ENCODE measurements around the gene TMEM269.

Gene TMEM269

GRCh38 chr1:42838482-42839190 lies 53.8 kb downstream of the TMEM269 start:
- no peaks in the 10 kb centered on the region for H3K4me1 ChIP-seq (ENCODE audit: control insufficient read depth, insufficient read depth, low read length, poor library complexity, severe bottlenecking)
- H3K27ac ChIP-seq (ENCODE audit: low read depth, low read length, severe bottlenecking): no peak overlapping the region
- no peaks in the 10 kb centered on the region for H3K36me3 ChIP-seq (ENCODE audit: control insufficient read depth, insufficient read depth, low read length)
- H3K9me3 ChIP-seq (ENCODE audit: control insufficient read depth, low read length): no peaks in the 10 kb centered on the region
- WGBS, 2 experiments (ENCODE audit: insufficient coverage in 2 of 2): 90 to 100% methylated on average over 6 to 7 of the region's 7 CpGs
- H3K4me3 ChIP-seq (ENCODE audit: extremely low read depth, insufficient read depth, low read length, poor library complexity, severe bottlenecking): no peak overlapping the region

GRCh38 chr1:42841010-42841409 lies 56.2 kb downstream of the TMEM269 start:
- Histone ChIP-seq H3K4me1 (ENCODE audit: control insufficient read depth, insufficient read depth, low read length, poor library complexity, severe bottlenecking) (no peaks in the 10 kb centered on the region), H3K4me3 (ENCODE audit: extremely low read depth, insufficient read depth, low read length, poor library complexity, severe bottlenecking) (no peak overlapping the region), H3K27ac (ENCODE audit: low read depth, low read length, severe bottlenecking) (no peak overlapping the region), H3K36me3 (ENCODE audit: control insufficient read depth, insufficient read depth, low read length) (no peaks in the 10 kb centered on the region), H3K9me3 (ENCODE audit: control insufficient read depth, low read length) (no peaks in the 10 kb centered on the region)
- WGBS, 2 experiments (ENCODE audit: insufficient coverage in 2 of 2): 89% methylated on average over 3 of the region's 3 CpGs; no CpG with 5 or more reads in 1 of the 2 experiments

GRCh38 chr1:42841440-42842147 lies 56.8 kb downstream of the TMEM269 start:
- H3K4me3 ChIP-seq (ENCODE audit: extremely low read depth, insufficient read depth, low read length, poor library complexity, severe bottlenecking): no peak overlapping the region
- no peaks in the 10 kb centered on the region for H3K9me3 ChIP-seq (ENCODE audit: control insufficient read depth, low read length)
- no peaks in the 10 kb centered on the region for H3K4me1 ChIP-seq (ENCODE audit: control insufficient read depth, insufficient read depth, low read length, poor library complexity, severe bottlenecking)
- 83 to 100% methylated on average over 2 of the region's 2 CpGs for WGBS, 2 experiments (ENCODE audit: insufficient coverage in 2 of 2)
- no peaks in the 10 kb centered on the region for H3K36me3 ChIP-seq (ENCODE audit: control insufficient read depth, insufficient read depth, low read length)
- no peak overlapping the region for H3K27ac ChIP-seq (ENCODE audit: low read depth, low read length, severe bottlenecking)

DNA sequence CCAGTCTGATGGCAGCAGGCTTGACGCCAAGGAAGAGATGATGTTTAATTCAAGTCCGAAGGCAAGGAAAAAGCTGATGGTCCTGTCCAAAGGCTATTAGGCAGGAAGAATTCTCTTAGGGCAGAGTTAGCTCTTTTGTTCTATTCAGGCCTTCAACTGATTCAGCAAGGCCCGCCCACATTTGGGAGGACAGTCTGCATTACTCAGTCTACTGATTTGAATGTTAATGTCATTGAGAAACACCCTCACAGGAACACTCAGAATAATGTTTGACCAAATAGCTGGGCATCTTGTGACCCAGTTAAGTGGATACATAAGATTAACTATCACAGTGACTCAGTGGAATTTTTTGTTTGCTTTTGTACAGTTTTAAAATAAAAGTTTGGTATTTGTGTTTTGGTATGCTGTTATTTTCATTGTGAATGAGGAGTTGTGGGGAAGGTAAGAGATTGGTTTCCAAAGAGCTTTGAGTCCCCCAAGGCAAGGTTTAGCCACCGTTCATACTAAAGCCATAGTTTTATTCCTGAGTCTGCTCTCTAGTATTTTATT lies 59.9 kb downstream of the TMEM269 start:
- Histone ChIP-seq H3K27ac (ENCODE audit: low read depth, low read length, severe bottlenecking) (no peak overlapping the region), H3K4me3 (ENCODE audit: extremely low read depth, insufficient read depth, low read length, poor library complexity, severe bottlenecking) (no peak overlapping the region), H3K36me3 (ENCODE audit: control insufficient read depth, insufficient read depth, low read length) (peaks cover 19% of the 10 kb centered on the region), H3K4me1 (ENCODE audit: control insufficient read depth, insufficient read depth, low read length, poor library complexity, severe bottlenecking) (peaks cover 12% of the 10 kb centered on the region), H3K9me3 (ENCODE audit: control insufficient read depth, low read length) (no peaks in the 10 kb centered on the region)
- 98 to 100% methylated on average over 2 to 3 of the region's 4 CpGs for whole genome bisulfite sequencing, 2 experiments (ENCODE audit: insufficient coverage in 2 of 2)

DNA sequence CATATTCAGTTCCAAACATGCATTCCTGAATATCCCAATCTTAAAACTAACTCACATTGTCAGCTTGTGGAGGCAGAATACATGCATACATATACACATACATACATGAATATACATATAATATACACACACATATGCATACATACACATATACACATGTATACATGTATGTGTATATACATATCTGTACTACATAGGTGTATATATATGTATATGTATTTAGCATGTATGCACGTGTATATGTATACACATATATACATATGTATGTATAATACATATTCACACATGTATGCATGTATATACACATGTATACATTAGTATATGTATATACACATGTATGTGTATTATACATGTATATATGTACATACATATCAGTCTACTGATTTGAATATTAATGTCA lies 60.4 kb downstream of the TMEM269 start:
- H3K4me3 ChIP-seq (ENCODE audit: extremely low read depth, insufficient read depth, low read length, poor library complexity, severe bottlenecking): no peak overlapping the region
- H3K9me3 ChIP-seq (ENCODE audit: control insufficient read depth, low read length): no peaks in the 10 kb centered on the region
- H3K36me3 ChIP-seq (ENCODE audit: control insufficient read depth, insufficient read depth, low read length): peaks cover 24% of the 10 kb centered on the region
- no peak overlapping the region for H3K27ac ChIP-seq (ENCODE audit: low read depth, low read length, severe bottlenecking)
- WGBS, 2 experiments (ENCODE audit: insufficient coverage in 2 of 2): no CpG with 5 or more reads among the region's 1 CpG
- peaks cover 12% of the 10 kb centered on the region for H3K4me1 ChIP-seq (ENCODE audit: control insufficient read depth, insufficient read depth, low read length, poor library complexity, severe bottlenecking)

DNA sequence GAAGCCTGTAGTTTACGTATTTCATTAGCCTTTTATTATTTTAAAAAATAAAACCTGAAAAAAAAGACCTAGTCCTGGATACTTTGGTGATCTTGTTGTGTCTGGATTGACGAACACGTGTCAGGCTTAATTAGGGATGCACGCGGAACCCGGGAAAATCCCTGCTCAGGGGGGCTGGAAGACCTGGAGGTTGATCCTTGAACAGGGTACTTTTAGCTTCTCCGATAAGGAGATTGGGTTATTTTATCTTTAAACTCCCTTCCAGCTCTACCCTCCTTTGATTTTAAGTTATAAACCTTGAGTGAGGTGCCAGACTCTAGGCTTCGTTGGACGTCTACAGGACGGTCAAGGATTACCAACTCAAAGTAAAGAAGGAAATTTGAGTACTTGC lies 61.1 kb downstream of the TMEM269 start:
- peaks cover 31% of the 10 kb centered on the region for H3K36me3 ChIP-seq (ENCODE audit: control insufficient read depth, insufficient read depth, low read length)
- peak overlapping the region; percentile 61 for H3K4me3 ChIP-seq (ENCODE audit: extremely low read depth, insufficient read depth, low read length, poor library complexity, severe bottlenecking)
- H3K27ac ChIP-seq (ENCODE audit: low read depth, low read length, severe bottlenecking): no peak overlapping the region
- H3K9me3 ChIP-seq (ENCODE audit: control insufficient read depth, low read length): no peaks in the 10 kb centered on the region
- H3K4me1 ChIP-seq (ENCODE audit: control insufficient read depth, insufficient read depth, low read length, poor library complexity, severe bottlenecking): peaks cover 12% of the 10 kb centered on the region
- WGBS, 2 experiments (ENCODE audit: insufficient coverage in 2 of 2): 10 to 14% methylated on average over 4 to 5 of the region's 10 CpGs

- Histone ChIP-seq H3K9me3 (ENCODE audit: control insufficient read depth, low read length) (no peaks in the 10 kb centered on the region), H3K27ac (ENCODE audit: low read depth, low read length, severe bottlenecking) (no peak within 1 kb of the TSS), H3K36me3 (ENCODE audit: control insufficient read depth, insufficient read depth, low read length) (peaks cover 37% of the 10 kb centered on the region), H3K4me3 (ENCODE audit: extremely low read depth, insufficient read depth, low read length, poor library complexity, severe bottlenecking) (peak within 1 kb of the TSS; percentile 61), H3K4me1 (ENCODE audit: control insufficient read depth, insufficient read depth, low read length, poor library complexity, severe bottlenecking) (peaks cover 12% of the 10 kb centered on the region)
- WGBS, 2 experiments (ENCODE audit: insufficient coverage in 2 of 2): 1% methylated on average over 40 to 50 of the region's 50 CpGs
These were observed 61.7 kb downstream of the TMEM269 start, which contains the start of gene ZNF691 for GRCh38 chr1:42846257-42847110. ZNF691 (plus strand) TSS chr1:42846613; CDS start chr1:42849659, 3,046 bp downstream.

GRCh38 chr1:42847111-42847595 lies 62.4 kb downstream of the TMEM269 start:
- H3K4me3 ChIP-seq (ENCODE audit: extremely low read depth, insufficient read depth, low read length, poor library complexity, severe bottlenecking): peak overlapping the region; percentile 61
- H3K9me3 ChIP-seq (ENCODE audit: control insufficient read depth, low read length): no peaks in the 10 kb centered on the region
- H3K27ac ChIP-seq (ENCODE audit: low read depth, low read length, severe bottlenecking): no peak overlapping the region
- H3K36me3 ChIP-seq (ENCODE audit: control insufficient read depth, insufficient read depth, low read length): peaks cover 44% of the 10 kb centered on the region
- H3K4me1 ChIP-seq (ENCODE audit: control insufficient read depth, insufficient read depth, low read length, poor library complexity, severe bottlenecking): peaks cover 12% of the 10 kb centered on the region
- WGBS, 2 experiments (ENCODE audit: insufficient coverage in 2 of 2): 10 to 16% methylated on average over 5 of the region's 6 CpGs

DNA sequence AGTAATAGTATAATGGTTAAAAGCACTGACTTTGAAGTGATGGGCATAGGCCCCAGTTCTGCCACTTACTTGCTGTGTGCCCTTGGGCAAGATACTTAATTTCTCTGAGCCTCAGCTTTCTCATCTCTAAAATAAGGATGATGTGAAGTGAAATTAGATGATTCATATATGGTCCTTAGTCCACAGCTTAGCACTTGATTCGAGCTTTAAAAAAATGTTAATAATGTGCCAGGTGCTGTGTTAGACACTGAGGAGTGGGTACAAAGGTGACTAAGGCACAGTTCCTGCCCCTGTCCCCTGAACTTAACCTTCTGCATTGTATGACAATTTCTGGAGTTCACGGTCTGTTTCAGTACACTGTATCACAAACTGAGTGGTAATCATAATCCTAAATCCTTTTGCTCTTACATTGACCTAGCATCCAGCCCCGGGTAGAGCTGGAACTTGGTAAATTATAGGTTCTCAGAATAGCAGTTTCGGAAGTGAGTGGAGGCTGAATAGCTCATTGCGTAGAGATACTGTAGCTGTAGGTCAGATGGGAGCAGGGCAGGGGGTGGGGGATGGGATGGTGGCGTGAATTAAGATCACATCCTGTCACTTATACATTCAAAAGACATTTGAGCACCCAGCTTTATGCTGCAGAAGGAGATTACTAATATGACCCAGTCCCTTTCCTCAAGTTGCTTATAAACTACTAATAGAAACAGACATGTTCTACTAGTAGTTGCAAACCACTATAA lies 63.1 kb downstream of the TMEM269 start:
- H3K4me3 ChIP-seq (ENCODE audit: extremely low read depth, insufficient read depth, low read length, poor library complexity, severe bottlenecking): peak overlapping the region; percentile 61
- 66 to 93% methylated on average over 3 to 4 of the region's 6 CpGs for WGBS, 2 experiments (ENCODE audit: insufficient coverage in 2 of 2)
- no peak overlapping the region for H3K27ac ChIP-seq (ENCODE audit: low read depth, low read length, severe bottlenecking)

More for the DNA sequence above, 63.1 kb downstream of the TMEM269 start:
- Histone ChIP-seq H3K36me3 (ENCODE audit: control insufficient read depth, insufficient read depth, low read length) (peaks cover 49% of the 10 kb centered on the region), H3K9me3 (ENCODE audit: control insufficient read depth, low read length) (no peaks in the 10 kb centered on the region), H3K4me1 (ENCODE audit: control insufficient read depth, insufficient read depth, low read length, poor library complexity, severe bottlenecking) (peaks cover 12% of the 10 kb centered on the region)

All from mesodermal cell (in vitro differentiated cells).